ENCODE results near the gene INPP5J.
"Not testable (repeated sequence)": the region's sequence is repeated elsewhere in the genome, so short reads cannot be mapped to it uniquely, and the experiment has no call there.

INPP5J gene

GRCh38 chr22:31122532-31123291 lies at the start of gene INPP5J:
Gene INPP5J (plus strand): TSS chr22:31122966. CDS start chr22:31123015, 49 bp downstream.
- no peaks in the 10 kb centered on the region for H3K79me2 ChIP-seq (ENCODE audit: insufficient read depth, low read length)
- H2AFZ ChIP-seq (ENCODE audit: low read depth, low read length, severe bottlenecking), result no peak within 1 kb of the TSS
- H3F3A ChIP-seq (ENCODE audit: insufficient read depth), result no peaks in the 10 kb centered on the region
- no peaks in the 10 kb centered on the region for H4K20me1 ChIP-seq (ENCODE audit: low read depth, low read length)
- no peak within 1 kb of the TSS for H3K4me2 ChIP-seq (ENCODE audit: low read depth, low read length, poor library complexity, severe bottlenecking)
- no peaks in the 10 kb centered on the region for H3K9me3 ChIP-seq (ENCODE audit: insufficient read depth, low read length)
- H3K36me3 ChIP-seq (ENCODE audit: low read length), result no peaks in the 10 kb centered on the region
- no peaks in the 10 kb centered on the region for H3K9me2 ChIP-seq (replicated peaks; ENCODE audit: insufficient read depth, low read length)
- no peaks in the 10 kb centered on the region for H3K27me3 ChIP-seq (ENCODE audit: low read length)
- no peak within 1 kb of the TSS for H3K4me3 ChIP-seq (ENCODE audit: insufficient read depth, low read length, poor library complexity, severe bottlenecking)
- TF ChIP-seq CTCF (IDR thresholded peaks at IDR 0.05; ENCODE audit: insufficient read depth, low read length, poor library complexity, severe bottlenecking) (no peak), EZH2phosphoT487 (conservative IDR thresholded peaks at IDR 0.05; ENCODE audit: low read length) (no peak)
- no peak within 1 kb of the TSS for H3K27ac ChIP-seq (ENCODE audit: low read depth, low read length)
- H3K9ac ChIP-seq (ENCODE audit: low read length), result no peak within 1 kb of the TSS

GRCh38 chr22:31073125-31073524 lies 49.6 kb upstream of the INPP5J start:
- not testable (repeated sequence) for H3K36me3 ChIP-seq (ENCODE audit: low read length); H3K9ac ChIP-seq (ENCODE audit: low read length); H3K79me2 ChIP-seq (ENCODE audit: insufficient read depth, low read length); H3K4me2 ChIP-seq (ENCODE audit: low read depth, low read length, poor library complexity, severe bottlenecking); H3K27me3 ChIP-seq (ENCODE audit: low read length); H3K9me3 ChIP-seq (ENCODE audit: insufficient read depth, low read length); H3K4me3 ChIP-seq (ENCODE audit: insufficient read depth, low read length, poor library complexity, severe bottlenecking); H3F3A ChIP-seq (ENCODE audit: insufficient read depth); H2AFZ ChIP-seq (ENCODE audit: low read depth, low read length, severe bottlenecking); H3K27ac ChIP-seq (ENCODE audit: low read depth, low read length); H3K9me2 ChIP-seq (replicated peaks; ENCODE audit: insufficient read depth, low read length); H4K20me1 ChIP-seq (ENCODE audit: low read depth, low read length)

GRCh38 chr22:31073545-31074145 lies 49.1 kb upstream of the INPP5J start:
- H3K27ac ChIP-seq (ENCODE audit: low read depth, low read length); H3K9me2 ChIP-seq (replicated peaks; ENCODE audit: insufficient read depth, low read length); H3K79me2 ChIP-seq (ENCODE audit: insufficient read depth, low read length); H3K9me3 ChIP-seq (ENCODE audit: insufficient read depth, low read length); H3K9ac ChIP-seq (ENCODE audit: low read length); H2AFZ ChIP-seq (ENCODE audit: low read depth, low read length, severe bottlenecking); H3F3A ChIP-seq (ENCODE audit: insufficient read depth); H3K36me3 ChIP-seq (ENCODE audit: low read length); H3K4me3 ChIP-seq (ENCODE audit: insufficient read depth, low read length, poor library complexity, severe bottlenecking); H3K4me2 ChIP-seq (ENCODE audit: low read depth, low read length, poor library complexity, severe bottlenecking); H4K20me1 ChIP-seq (ENCODE audit: low read depth, low read length); H3K27me3 ChIP-seq (ENCODE audit: low read length): not testable (repeated sequence)

- Histone ChIP-seq H2AFZ (ENCODE audit: low read depth, low read length, severe bottlenecking) (no peak overlapping the region), H3K4me2 (ENCODE audit: low read depth, low read length, poor library complexity, severe bottlenecking) (no peak overlapping the region), H3K27me3 (ENCODE audit: low read length) (no peaks in the 10 kb centered on the region), H3K9ac (ENCODE audit: low read length) (no peak overlapping the region), H3K4me3 (ENCODE audit: insufficient read depth, low read length, poor library complexity, severe bottlenecking) (no peak overlapping the region), H3K79me2 (ENCODE audit: insufficient read depth, low read length) (no peaks in the 10 kb centered on the region), H3K36me3 (ENCODE audit: low read length) (no peaks in the 10 kb centered on the region), H3K9me3 (ENCODE audit: insufficient read depth, low read length) (no peaks in the 10 kb centered on the region), H4K20me1 (ENCODE audit: low read depth, low read length) (no peaks in the 10 kb centered on the region), H3K27ac (ENCODE audit: low read depth, low read length) (no peak overlapping the region), H3K9me2 (replicated peaks; ENCODE audit: insufficient read depth, low read length) (no peaks in the 10 kb centered on the region), H3F3A (ENCODE audit: insufficient read depth) (no peaks in the 10 kb centered on the region)
- no peak for TF ChIP-seq EZH2phosphoT487 (conservative IDR thresholded peaks at IDR 0.05; ENCODE audit: low read length)
- TF ChIP-seq CTCF (IDR thresholded peaks at IDR 0.05; ENCODE audit: insufficient read depth, low read length, poor library complexity, severe bottlenecking), result no peak
Observed at GRCh38 chr22:31075961-31076360, 46.8 kb upstream of the INPP5J start.

Measured in SU-DHL-6 (cell line).